ENCODE results near the gene LCN15.
"Not testable (repeated sequence)": the region's sequence is repeated elsewhere in the genome, so short reads cannot be mapped to it uniquely, and the experiment has no call there.

The LCN15 gene

GRCh38 chr9:136786451-136786850, 22.1 kb upstream of the LCN15 start:
- TF ChIP-seq CTCF (IDR thresholded peaks at IDR 0.05; ENCODE audit: insufficient read depth, missing control alignments) = no peak
- DNase-seq (ENCODE audit: insufficient read length, low spot score) (no peak), FAIRE-seq (no peak)

GRCh38 chr9:136785565-136786355, 21.4 kb upstream of the LCN15 start:
- FAIRE-seq; DNase-seq (ENCODE audit: insufficient read length, low spot score): not testable (repeated sequence)

- TF ChIP-seq CTCF (IDR thresholded peaks at IDR 0.05; ENCODE audit: insufficient read depth, missing control alignments) = no peak
- no peak for FAIRE-seq
- no peak for DNase-seq (ENCODE audit: insufficient read length, low spot score)
Measured at GRCh38 chr9:136784997-136785361, 20.7 kb upstream of the LCN15 start.

GRCh38 chr9:136784249-136784996, 20.1 kb upstream of the LCN15 start:
- peak; percentile 41 for TF ChIP-seq CTCF (IDR thresholded peaks at IDR 0.05; ENCODE audit: insufficient read depth, missing control alignments)
- no peak for FAIRE-seq
- no peak for DNase-seq (ENCODE audit: insufficient read length, low spot score)

GRCh38 chr9:136782452-136782851, 18.1 kb upstream of the LCN15 start:
- TF ChIP-seq CTCF (IDR thresholded peaks at IDR 0.05; ENCODE audit: insufficient read depth, missing control alignments) = no peak
- FAIRE-seq (no peak), DNase-seq (ENCODE audit: insufficient read length, low spot score) (no peak)

GRCh38 chr9:136779808-136780207, 15.5 kb upstream of the LCN15 start:
- no peak for TF ChIP-seq CTCF (IDR thresholded peaks at IDR 0.05; ENCODE audit: insufficient read depth, missing control alignments)
- no peak for FAIRE-seq
- no peak for DNase-seq (ENCODE audit: insufficient read length, low spot score)

- DNase-seq (ENCODE audit: insufficient read length, low spot score) (no peak), FAIRE-seq (no peak)
- no peak for TF ChIP-seq CTCF (IDR thresholded peaks at IDR 0.05; ENCODE audit: insufficient read depth, missing control alignments)
Measured at GRCh38 chr9:136777359-136777758, 13.0 kb upstream of the LCN15 start.
